Duodenal mucosa (tissue), 2 donors: ENCODE data around the gene UPK2.
A peak's percentile ranks its signal among the peaks of the same experiment; 100 is the strongest.

Experiments used
- H3K27ac ChIP-seq: one replicate; pipeline ENCODE4 v1.7.0; 2013; ENCODE audit warnings: low read depth, low read length
- H3K27me3 ChIP-seq, 2 donors: one replicate each; pipeline ENCODE4 v1.7.0; 2013; ENCODE audit warnings: low read length in 2 of 2, control low read depth in 1 of 2; ENCODE audit not compliant: insufficient read depth in 2 of 2, control insufficient read depth in 1 of 2
- H3K36me3 ChIP-seq, 2 donors: one replicate each; pipeline ENCODE4 v1.7.0; 2013; ENCODE audit warnings: low read length in 2 of 2, control low read depth in 1 of 2; ENCODE audit not compliant: insufficient read depth in 2 of 2, control insufficient read depth in 1 of 2
- H3K4me1 ChIP-seq, 2 donors: one replicate each; pipeline ENCODE4 v1.7.0; 2013; ENCODE audit warnings: low read length in 2 of 2, control low read depth in 1 of 2; ENCODE audit not compliant: insufficient read depth in 2 of 2, control insufficient read depth in 1 of 2
- H3K4me3 ChIP-seq, 2 donors: one replicate each; pipeline ENCODE4 v1.7.0; 2013; ENCODE audit warnings: low read length in 2 of 2, low read depth in 1 of 2
- H3K9ac ChIP-seq, 2 donors: one replicate each; pipeline ENCODE4 v1.7.0; 2013; ENCODE audit warnings: low read length in 2 of 2, low read depth in 1 of 2
- H3K9me3 ChIP-seq, 2 donors: one replicate each; pipeline ENCODE4 v1.7.0; 2013; ENCODE audit warnings: low read length in 2 of 2, control low read depth in 1 of 2; ENCODE audit not compliant: control insufficient read depth in 1 of 2

UPK2 gene

GRCh38 chr11:118912742-118913410 is 43.2 kb upstream of the UPK2 start:
- H3K4me3 ChIP-seq, result peak overlapping the region; percentile 29 to 51
- H3K9me3 ChIP-seq, result no peaks in the 10 kb centered on the region
- peaks cover 0 to 4% of the 10 kb centered on the region in 2 donors for H3K36me3 ChIP-seq
- H3K4me1 ChIP-seq, result peaks cover 81 to 85% of the 10 kb centered on the region in 2 donors
- H3K27ac ChIP-seq, result peak overlapping the region; percentile 84
- H3K27me3 ChIP-seq, result no peaks in the 10 kb centered on the region
- H3K9ac ChIP-seq, result peak overlapping the region; percentile 51 to 63

- H3K9ac ChIP-seq, result peak overlapping the region; percentile 51 to 63
- H3K36me3 ChIP-seq, result no peaks in the 10 kb centered on the region
- no peaks in the 10 kb centered on the region for H3K9me3 ChIP-seq
- H3K27me3 ChIP-seq, result no peaks in the 10 kb centered on the region
- H3K4me1 ChIP-seq, result peaks cover 83 to 87% of the 10 kb centered on the region in 2 donors
- peak overlapping the region; percentile 32 to 51 for H3K4me3 ChIP-seq
- H3K27ac ChIP-seq, result peak overlapping the region; percentile 84
Measured at GRCh38 chr11:118913411-118914125, 42.5 kb upstream of the UPK2 start.

GRCh38 chr11:118914178-118914918 is 41.8 kb upstream of the UPK2 start:
- H3K4me3 ChIP-seq, result no peak overlapping the region
- peak overlapping the region; percentile 61 for H3K27ac ChIP-seq
- peak overlapping the region; percentile 24 to 58 for H3K9ac ChIP-seq
- no peaks in the 10 kb centered on the region for H3K9me3 ChIP-seq
- H3K27me3 ChIP-seq, result no peaks in the 10 kb centered on the region
- peaks cover 85 to 93% of the 10 kb centered on the region in 2 donors for H3K4me1 ChIP-seq
- no peaks in the 10 kb centered on the region for H3K36me3 ChIP-seq

GRCh38 chr11:118914987-118915386 is 41.1 kb upstream of the UPK2 start:
- H3K4me1 ChIP-seq, result peaks cover 86 to 93% of the 10 kb centered on the region in 2 donors
- no peaks in the 10 kb centered on the region for H3K9me3 ChIP-seq
- H3K27ac ChIP-seq, result peak overlapping the region; percentile 2
- peak overlapping the region in 1 of 2 donors; percentile 24 for H3K9ac ChIP-seq
- no peaks in the 10 kb centered on the region for H3K36me3 ChIP-seq
- H3K27me3 ChIP-seq, result no peaks in the 10 kb centered on the region
- H3K4me3 ChIP-seq, result no peak overlapping the region

- peak overlapping the region; percentile 2 for H3K27ac ChIP-seq
- no peaks in the 10 kb centered on the region for H3K27me3 ChIP-seq
- no peaks in the 10 kb centered on the region for H3K36me3 ChIP-seq
- H3K4me3 ChIP-seq, result no peak overlapping the region
- H3K9me3 ChIP-seq, result no peaks in the 10 kb centered on the region
- no peak overlapping the region for H3K9ac ChIP-seq
- H3K4me1 ChIP-seq, result peaks cover 87 to 95% of the 10 kb centered on the region in 2 donors
Measured at GRCh38 chr11:118915396-118915795, 40.7 kb upstream of the UPK2 start.

GRCh38 chr11:118915941-118916841 is 39.9 kb upstream of the UPK2 start:
- Histone ChIP-seq H3K9ac (peak overlapping the region; percentile 53 to 54), H3K4me3 (peak overlapping the region in 1 of 2 donors; percentile 1), H3K4me1 (peaks cover 91 to 97% of the 10 kb centered on the region in 2 donors), H3K27me3 (no peaks in the 10 kb centered on the region), H3K27ac (peak overlapping the region; percentile 57), H3K9me3 (no peaks in the 10 kb centered on the region), H3K36me3 (no peaks in the 10 kb centered on the region)

- no peaks in the 10 kb centered on the region for H3K36me3 ChIP-seq
- peak overlapping the region; percentile 53 to 54 for H3K9ac ChIP-seq
- peaks cover 91 to 97% of the 10 kb centered on the region in 2 donors for H3K4me1 ChIP-seq
- peak overlapping the region; percentile 90 for H3K27ac ChIP-seq
- no peaks in the 10 kb centered on the region for H3K9me3 ChIP-seq
- H3K27me3 ChIP-seq, result no peaks in the 10 kb centered on the region
- H3K4me3 ChIP-seq, result peak overlapping the region in 1 of 2 donors; percentile 1
Measured at GRCh38 chr11:118916842-118917388, 39.2 kb upstream of the UPK2 start.

- Histone ChIP-seq H3K36me3 (no peaks in the 10 kb centered on the region), H3K9ac (peak overlapping the region; percentile 16 to 53), H3K4me3 (peak overlapping the region; percentile 44 to 60), H3K9me3 (no peaks in the 10 kb centered on the region), H3K27ac (peak overlapping the region; percentile 90), H3K4me1 (peaks cover 91 to 97% of the 10 kb centered on the region in 2 donors), H3K27me3 (no peaks in the 10 kb centered on the region)
Measured at GRCh38 chr11:118917481-118918127, 38.5 kb upstream of the UPK2 start.

GRCh38 chr11:118918128-118918685 is 37.9 kb upstream of the UPK2 start:
- no peaks in the 10 kb centered on the region for H3K27me3 ChIP-seq
- H3K4me3 ChIP-seq, result peak overlapping the region; percentile 57 to 60
- peak overlapping the region; percentile 70 for H3K9ac ChIP-seq
- H3K27ac ChIP-seq, result peak overlapping the region; percentile 90
- H3K9me3 ChIP-seq, result no peaks in the 10 kb centered on the region
- H3K4me1 ChIP-seq, result peaks cover 90 to 97% of the 10 kb centered on the region in 2 donors
- no peaks in the 10 kb centered on the region for H3K36me3 ChIP-seq
